ENCODE measurements around the gene IFT52. TPM values are rescaled to one million over a fixed set of nuclear protein-coding genes. Genes with fewer than 3 reads are reported as not detected.
A peak's percentile ranks its signal among the peaks of the same experiment; 100 is the strongest.

IFT52 gene
- total RNA-seq, 6 experiments from 2014 or later, result 29.1 to 37.9 (median 35.2) TPM

DNA sequence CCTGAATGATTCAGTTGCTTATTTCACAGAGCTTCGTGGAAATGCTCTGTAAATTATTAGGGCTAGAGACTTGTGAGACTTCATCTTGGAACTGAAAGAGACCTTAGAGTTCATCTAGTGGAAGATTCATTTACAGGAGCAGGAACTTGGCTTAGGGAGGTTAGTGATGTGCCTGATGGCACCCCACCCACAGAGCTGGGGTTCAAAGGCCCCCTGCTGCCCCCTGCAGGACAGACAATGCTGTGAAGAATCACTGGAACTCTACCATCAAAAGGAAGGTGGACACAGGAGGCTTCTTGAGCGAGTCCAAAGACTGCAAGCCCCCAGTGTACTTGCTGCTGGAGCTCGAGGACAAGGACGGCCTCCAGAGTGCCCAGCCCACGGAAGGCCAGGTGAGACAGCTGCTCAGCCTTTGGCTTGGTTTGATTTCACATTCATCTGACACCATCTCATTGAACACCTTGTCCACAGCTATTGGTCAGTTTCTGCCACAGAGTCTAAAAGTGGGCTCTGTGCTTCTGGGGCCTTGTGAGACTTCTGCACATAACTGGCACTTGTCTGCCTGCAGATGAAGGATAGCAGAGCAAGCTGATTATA, 101.3 kb downstream of the IFT52 start:
- no peak overlapping the region for H3K4me3 Mint-ChIP-seq
- DNase-seq, result peak; percentile 25
- peak; percentile 86 for TF ChIP-seq CTCF (IDR thresholded peaks at IDR 0.05)
- no peaks in the 10 kb centered on the region for H3K9me3 Mint-ChIP-seq
- no peaks in the 10 kb centered on the region for H3K4me1 Mint-ChIP-seq (ENCODE audit: low read depth)
- no peak overlapping the region for H3K27ac Mint-ChIP-seq
- H3K27me3 Mint-ChIP-seq (ENCODE audit: insufficient read depth), result no peaks in the 10 kb centered on the region
- H3K36me3 Mint-ChIP-seq (ENCODE audit: low read depth), result no peaks in the 10 kb centered on the region

DNA sequence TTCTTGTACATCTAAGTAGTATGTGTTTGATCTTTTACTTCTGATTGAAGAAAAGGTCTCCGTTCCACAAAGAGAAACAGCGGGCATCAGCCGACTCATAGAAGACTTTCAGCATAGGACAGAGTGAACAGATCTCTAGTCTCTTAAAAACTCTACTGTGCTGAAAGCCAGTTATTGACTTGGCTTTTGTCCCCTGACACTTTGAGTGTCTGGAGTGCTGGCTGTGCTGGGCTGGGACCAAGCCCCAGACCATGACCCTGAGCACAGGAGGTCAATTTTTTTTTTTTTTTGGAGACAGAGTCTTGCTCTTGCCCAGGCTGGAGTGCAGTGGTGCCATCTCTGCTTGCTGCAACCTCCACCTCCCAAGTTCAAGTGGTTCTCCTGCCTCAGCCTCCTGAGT, 104.0 kb downstream of the IFT52 start:
- Mint-ChIP-seq H3K36me3 (ENCODE audit: low read depth) (no peaks in the 10 kb centered on the region), H3K9me3 (no peaks in the 10 kb centered on the region), H3K4me1 (ENCODE audit: low read depth) (no peaks in the 10 kb centered on the region), H3K27me3 (ENCODE audit: insufficient read depth) (no peaks in the 10 kb centered on the region), H3K4me3 (no peak overlapping the region), H3K27ac (no peak overlapping the region)
- no peak for DNase-seq
- TF ChIP-seq CTCF (IDR thresholded peaks at IDR 0.05), result no peak

DNA sequence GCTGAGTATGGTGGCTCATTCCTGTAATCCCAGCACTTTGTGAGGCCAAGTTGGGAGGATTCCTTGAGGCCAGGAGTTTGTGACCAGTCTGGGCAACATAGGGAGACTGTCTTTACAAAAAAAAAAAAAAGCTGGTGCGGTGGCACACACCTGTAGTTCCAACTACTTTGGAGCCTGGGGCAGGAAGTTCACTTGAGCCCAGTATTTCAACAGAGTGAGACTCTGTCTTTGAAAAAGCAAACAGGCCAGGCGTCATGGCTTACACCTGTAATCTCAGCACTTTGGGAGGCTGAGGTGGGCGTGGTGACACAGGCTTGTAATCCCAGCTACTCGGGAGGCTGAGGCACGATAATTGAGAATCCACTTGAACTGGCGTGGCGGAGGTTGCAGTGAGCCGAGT, 104.8 kb downstream of the IFT52 start:
- no peaks in the 10 kb centered on the region for H3K4me1 Mint-ChIP-seq (ENCODE audit: low read depth)
- H3K4me3 Mint-ChIP-seq, result no peak overlapping the region
- H3K27ac Mint-ChIP-seq, result no peak overlapping the region
- DNase-seq, result no peak
- no peak for TF ChIP-seq CTCF (IDR thresholded peaks at IDR 0.05)
- no peaks in the 10 kb centered on the region for H3K27me3 Mint-ChIP-seq (ENCODE audit: insufficient read depth)
- no peaks in the 10 kb centered on the region for H3K36me3 Mint-ChIP-seq (ENCODE audit: low read depth)
- H3K9me3 Mint-ChIP-seq, result no peaks in the 10 kb centered on the region

Other genes starting within 250 kb of the IFT52 start
- gene SRSF6, start 133.0 kb upstream of the IFT52 start, total RNA-seq (2021; fragmentation: NEBNext Ultra II Directional; extraction: Animal tissue kit (Norgen Biotek cat#: 25700)), result 100 to 1,000 TPM; 141 to 157 (median 148) TPM
- 1 to 10 TPM; 1.8 to 2.9 (median 2.3) TPM for gene L3MBTL1, start 83.2 kb upstream of the IFT52 start, total RNA-seq (2021; fragmentation: NEBNext Ultra II Directional; extraction: Animal tissue kit (Norgen Biotek cat#: 25700))
- under 1 TPM in 1 of 6 experiments, not detected in 5; 0.09 TPM for gene SGK2, start 31.9 kb upstream of the IFT52 start, total RNA-seq (2021; fragmentation: NEBNext Ultra II Directional; extraction: Animal tissue kit (Norgen Biotek cat#: 25700))
- gene MYBL2, start 76.2 kb downstream of the IFT52 start, total RNA-seq (2021; fragmentation: NEBNext Ultra II Directional; extraction: Animal tissue kit (Norgen Biotek cat#: 25700)), result 10 to 100 TPM in 5 of 6 experiments, 1 to 10 TPM in 1; 8.9 to 20.4 (median 20.1) TPM
- not detected for gene GTSF1L, start 136.1 kb downstream of the IFT52 start, total RNA-seq (2021; fragmentation: NEBNext Ultra II Directional; extraction: Animal tissue kit (Norgen Biotek cat#: 25700))

Data from HFFc6 (cell line).